Stimulated activated CD4-positive, alpha-beta T cell treated with anti-CD3 and anti-CD28 coated beads, Interleukin-12 subunit alpha, Interleukin-12 subunit beta, amount 100 ng/mL, for 24 hours (primary cell): ENCODE results near the gene PRH1.

Experiments
- DNase-seq, 2 experiments: peaks; one replicate each; pipeline ENCODE4 v3.0.0-alpha.2; 2020; ENCODE audit warnings: low read depth in 2 of 2

PRH1 gene

DNA sequence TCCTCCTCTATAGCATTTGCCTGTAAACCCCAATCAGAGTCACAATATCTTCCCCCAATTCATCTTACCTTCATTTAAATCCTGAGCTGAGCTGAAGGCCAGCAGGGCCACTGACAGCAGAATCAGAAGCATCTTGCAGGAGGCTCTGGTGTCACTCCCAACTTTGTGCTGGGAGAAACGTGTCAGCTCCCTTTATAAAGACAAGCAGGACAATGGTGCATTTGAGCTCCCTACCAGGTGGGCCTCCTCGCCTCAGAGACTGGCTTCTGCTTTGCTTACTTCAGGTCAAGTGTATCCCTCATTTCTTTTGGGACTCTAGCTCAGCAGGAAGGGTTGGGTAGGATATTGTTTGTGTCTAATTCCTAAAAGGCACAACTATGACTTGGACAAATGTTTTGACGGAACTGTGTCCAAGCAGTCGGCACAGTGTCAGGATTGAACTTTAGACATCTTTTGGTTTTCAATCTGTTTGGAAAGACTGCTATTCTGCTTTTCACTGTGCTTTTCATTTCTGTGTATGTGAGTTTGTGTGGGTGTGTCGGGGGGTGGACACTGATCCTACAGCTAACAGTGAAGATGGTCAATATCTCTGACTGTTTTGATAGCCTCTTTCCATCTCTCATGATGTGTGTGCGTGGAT is at the start of gene PRH1:
PRH1 (minus strand) TSS at position 170 of the 640 bp plus-strand sequence; CDS start at position 132, 38 bp downstream.
- DNase-seq, result no peak

- no peak for DNase-seq
Measured at GRCh38 chr12:10928746-10929286, 44.8 kb upstream of the PRH1 start, which contains the start of gene PRH2. TSS of gene PRH2 (plus strand) at chr12:10929236. CDS start at chr12:10929274, 38 bp downstream.

DNA sequence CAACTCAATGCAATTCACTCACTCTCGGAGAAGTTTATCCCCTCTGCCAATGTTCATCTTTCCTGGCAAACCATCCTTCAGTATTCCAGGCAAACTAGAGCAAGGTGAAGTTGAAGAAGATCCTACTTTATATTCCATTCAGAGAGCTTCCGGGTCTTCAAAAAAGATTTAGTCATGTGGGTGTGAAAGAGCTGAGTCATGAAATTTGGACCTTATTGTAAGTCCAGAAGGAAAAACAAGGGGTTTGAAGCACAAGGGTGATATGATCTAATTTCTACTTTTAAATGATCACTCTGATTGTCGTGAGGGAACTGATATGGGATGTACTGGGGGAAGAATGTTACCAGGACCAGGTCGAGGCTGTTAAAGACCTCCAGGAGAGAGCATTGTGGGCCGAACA is 42.2 kb upstream of the PRH1 start:
- no peak for DNase-seq

DNA sequence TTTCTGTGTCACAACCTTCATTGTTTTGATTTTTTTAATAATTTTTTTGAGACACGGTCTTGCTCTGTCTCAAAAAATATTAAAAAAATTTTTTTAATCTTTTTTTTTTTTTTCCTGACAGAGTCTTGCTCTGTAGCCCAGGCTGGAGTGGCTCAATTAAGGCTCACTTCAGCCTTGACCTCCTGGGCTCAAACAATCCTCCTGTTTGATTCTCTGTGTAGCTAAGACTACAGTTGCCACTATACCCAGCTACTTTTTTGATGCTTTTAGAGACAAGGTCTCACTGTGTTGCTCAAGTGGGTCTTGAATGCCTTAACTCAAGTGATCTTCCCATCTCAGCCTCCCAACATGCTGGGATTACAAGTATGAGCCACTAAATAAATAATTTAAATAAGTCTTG is 35.8 kb upstream of the PRH1 start:
- no peak for DNase-seq

GRCh38 chr12:10910380-10910779 is 26.3 kb upstream of the PRH1 start:
- no peak for DNase-seq

- no peak for DNase-seq
Measured at GRCh38 chr12:10909462-10909861, 25.4 kb upstream of the PRH1 start, which contains the start of gene TAS2R13. TSS of gene TAS2R13 (minus strand) at chr12:10909562. CDS start at chr12:10909298, 264 bp downstream.

DNA sequence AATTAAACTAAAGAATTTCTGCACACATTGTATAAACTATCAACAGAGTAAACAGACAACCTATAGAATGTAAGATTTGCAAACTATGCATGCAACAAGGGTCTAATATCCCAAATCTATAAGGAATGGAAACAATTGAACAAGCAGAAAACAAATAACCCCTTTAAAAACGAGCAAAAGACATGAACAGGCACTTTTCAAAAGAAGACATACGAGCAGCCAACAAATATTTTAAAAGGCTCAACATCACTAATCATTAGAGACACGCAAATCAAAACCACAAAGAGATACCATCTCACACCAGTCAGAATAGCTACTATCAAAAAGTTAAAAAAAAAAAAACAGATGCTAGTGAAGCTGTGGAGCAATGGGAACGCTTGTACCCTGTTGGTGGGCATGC is 20.6 kb upstream of the PRH1 start:
- no peak for DNase-seq

GRCh38 chr12:10901427-10901826 is 17.4 kb upstream of the PRH1 start:
- DNase-seq, result no peak

DNA sequence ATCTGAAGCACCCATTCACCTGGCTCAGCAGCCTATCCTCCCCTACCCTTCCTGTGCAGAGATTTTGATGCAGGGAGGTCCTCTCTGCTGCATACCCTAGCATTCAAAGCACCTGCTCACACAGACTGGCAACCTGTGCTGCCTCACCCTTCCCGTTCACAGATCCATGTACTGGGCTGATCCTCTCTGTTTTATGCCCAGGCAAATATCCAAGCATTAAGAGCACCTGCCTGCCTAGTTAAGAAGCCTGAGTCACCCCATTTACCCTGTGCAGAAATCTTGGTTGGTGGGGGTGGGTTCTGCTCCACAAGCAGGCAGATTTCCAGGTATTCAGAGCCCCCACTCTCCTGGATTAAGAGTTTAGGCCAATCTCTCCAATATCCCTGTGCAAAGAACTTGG is 16.9 kb upstream of the PRH1 start:
- no peak for DNase-seq

- DNase-seq, result no peak
Measured at GRCh38 chr12:10900530-10900929, 16.5 kb upstream of the PRH1 start.

DNA sequence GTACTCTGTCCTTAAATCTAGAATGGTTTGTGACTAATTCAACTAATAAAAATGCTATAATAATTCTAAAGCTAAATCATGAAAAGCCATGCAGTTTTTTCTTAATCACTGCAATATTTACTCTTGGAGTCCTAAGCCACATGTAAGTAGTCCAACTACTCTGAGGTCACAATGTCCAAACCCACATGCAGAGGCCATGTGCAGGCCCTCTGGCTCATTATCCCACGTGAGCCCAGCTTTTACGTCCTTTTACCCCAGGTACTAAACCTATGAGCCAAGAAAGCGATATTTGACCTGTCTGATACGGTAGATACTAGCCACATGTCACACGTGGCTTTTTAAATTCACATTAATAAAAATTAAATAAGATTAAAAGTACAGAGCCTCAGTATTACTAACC is 12.8 kb upstream of the PRH1 start:
- DNase-seq, result no peak

- DNase-seq, result no peak
Measured at GRCh38 chr12:10891937-10892336, 7.9 kb upstream of the PRH1 start.

- no peak for DNase-seq
Measured at GRCh38 chr12:10889226-10889625, 5.2 kb upstream of the PRH1 start.

- no peak for DNase-seq
Measured at GRCh38 chr12:10873378-10873777, 10.7 kb downstream of the PRH1 start.

GRCh38 chr12:10867381-10867780 is 16.7 kb downstream of the PRH1 start:
- DNase-seq, result no peak

- DNase-seq, result no peak
Measured at GRCh38 chr12:10863512-10864218, 20.4 kb downstream of the PRH1 start.

GRCh38 chr12:10861366-10861765 is 22.7 kb downstream of the PRH1 start:
- no peak for DNase-seq

DNA sequence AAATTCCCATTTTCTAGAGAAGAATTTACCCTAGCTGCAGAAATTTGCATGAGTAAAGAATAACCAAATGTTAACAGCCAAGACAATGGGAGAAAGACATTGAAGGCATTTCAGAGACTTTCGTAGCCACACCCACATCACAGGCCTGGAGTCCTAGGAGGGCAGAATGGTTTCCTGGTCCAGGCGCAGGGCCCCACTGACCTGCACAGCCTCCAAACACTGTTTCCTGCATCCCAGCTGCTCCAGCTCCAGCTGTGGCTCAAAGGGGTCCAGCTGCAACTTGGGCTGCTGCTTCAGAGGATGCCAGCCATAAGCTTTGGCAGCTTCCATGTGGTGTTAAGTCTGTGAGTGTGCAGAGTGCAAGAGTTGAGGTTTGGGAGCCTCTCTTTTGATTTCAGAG is 28.2 kb downstream of the PRH1 start:
- no peak for DNase-seq

DNA sequence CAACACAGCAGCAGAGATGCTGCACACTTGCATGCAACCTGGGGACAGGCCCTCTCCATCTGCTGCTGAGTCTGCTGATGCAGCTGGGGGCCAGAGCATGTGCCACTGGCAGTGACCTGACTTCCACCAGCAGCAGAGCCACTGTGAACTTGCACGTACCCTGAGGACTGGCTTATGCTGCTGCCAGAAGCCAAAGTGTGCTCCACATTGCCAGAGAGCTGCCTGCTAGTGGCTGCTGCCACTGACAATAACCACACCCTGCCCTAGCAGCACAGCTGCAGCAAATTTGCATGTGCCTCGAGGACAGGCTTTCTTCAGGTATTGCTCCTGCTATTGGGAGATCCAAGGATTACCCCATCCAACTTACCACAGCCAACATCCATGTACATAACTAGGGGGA is 30.3 kb downstream of the PRH1 start:
- DNase-seq, result no peak

GRCh38 chr12:10851243-10851858 is 32.7 kb downstream of the PRH1 start:
- DNase-seq, result no peak

- no peak for DNase-seq
Measured at GRCh38 chr12:10849425-10849878, 34.6 kb downstream of the PRH1 start, which contains the start of gene PRR4. TSS of gene PRR4 (minus strand) at chr12:10849475. CDS start at chr12:10849437, 38 bp downstream.

DNA sequence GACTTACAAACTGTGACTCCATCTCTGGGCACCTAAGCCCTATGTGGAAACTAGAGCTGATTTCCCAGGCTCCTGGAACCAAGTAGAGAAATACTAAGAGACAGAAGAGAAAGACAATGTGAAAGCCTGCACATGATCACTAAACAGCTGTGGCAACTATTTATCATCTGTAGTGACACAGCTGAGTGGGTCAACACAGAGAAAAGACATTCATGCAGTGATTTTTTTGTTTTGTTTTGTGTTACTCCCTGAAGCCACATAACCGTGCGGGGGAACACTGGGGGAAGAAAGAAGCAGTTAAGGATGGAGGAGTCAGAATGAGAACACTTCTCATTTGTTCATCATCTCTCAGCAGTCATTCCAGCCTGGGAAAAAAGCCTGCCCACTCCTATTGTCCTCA is 36.3 kb downstream of the PRH1 start:
- no peak for DNase-seq
